Naive thymus-derived CD8-positive, alpha-beta T cell (primary cell): ENCODE data around the gene SLC25A30. TPM values are rescaled to one million over a fixed set of nuclear protein-coding genes. Genes with fewer than 3 reads are reported as not detected.

Experiments
- ATAC-seq, 2 donors: fragments of 150-1000 bp; cut with Tn5 transposase in 1 of 2; sonication (Bioruptor Pico), chemical (Tn5 transposase) in 1 of 2; 1 replicate in 1 of 2; 2 replicates in 1 of 2; pipeline ENCODE4 v1.10.0; 2021; ENCODE audit warnings: mild to moderate bottlenecking in 2 of 2, moderate library complexity in 2 of 2
- POLR2A ChIA-PET: fragments of 350-600 bp; sonication (Branson Sonifier 250); formaldehyde crosslinking; loops from one replicate; lab custom pipeline; 2021; ENCODE audit warnings: antibody characterized with exemption; lab: Charles Lee
- DNase-seq, 10 donors: peaks; one replicate each; pipeline versions ENCODE4 v3.0.0 to v3.0.0-alpha.2; 2020 to 2022
- H3K27ac Mint-ChIP-seq, 10 donors: one replicate each; pipeline ENCODE4 v1.8.0; 2020 to 2022; ENCODE audit warnings: mild to moderate bottlenecking in 10 of 10, mixed read lengths in 10 of 10, moderate library complexity in 4 of 10, inconsistent platforms in 1 of 10
- H3K27me3 Mint-ChIP-seq, 5 donors: one replicate each; pipeline ENCODE4 v1.8.0; 2021 to 2022; ENCODE audit warnings: mixed read lengths in 5 of 5
- H3K36me3 Mint-ChIP-seq, 3 donors: one replicate each; pipeline ENCODE4 v1.8.0; 2020 to 2022; ENCODE audit warnings: mixed read lengths in 3 of 3, mild to moderate bottlenecking in 2 of 3, inconsistent platforms in 1 of 3
- H3K4me1 Mint-ChIP-seq, 4 donors: one replicate each; pipeline ENCODE4 v1.8.0; 2021 to 2022; ENCODE audit warnings: mixed read lengths in 4 of 4
- H3K4me3 Mint-ChIP-seq, 10 donors: one replicate each; pipeline ENCODE4 v1.8.0; 2020 to 2022; ENCODE audit warnings: mild to moderate bottlenecking in 10 of 10, mixed read lengths in 10 of 10, moderate library complexity in 6 of 10, inconsistent platforms in 1 of 10
- H3K9me3 Mint-ChIP-seq, 9 donors: one replicate each; pipeline ENCODE4 v1.8.0; 2020 to 2022; ENCODE audit warnings: mixed read lengths in 9 of 9, mild to moderate bottlenecking in 3 of 9, inconsistent platforms in 1 of 9, moderate library complexity in 1 of 9
- polyA plus RNA-seq, 3 donors: library from polyadenylated mRNA; unstranded; fragments of 300-500 nt; fragmentation: Illumina TruSeq; gene quantifications; one replicate each; pipeline ENCODE4 v1.2.3, GENCODE V29; 2021
- total RNA-seq, 8 experiments: library from RNA in 2 of 8; stranded (reverse) in 2 of 8; gene quantifications; one replicate each; pipeline ENCODE4 v1.2.3 and lab custom pipeline; 2021 to 2026

The SLC25A30 gene
- total and polyA plus RNA-seq, 5 experiments from 2014 or later = 1.2 to 25.8 (median 1.9) TPM

GRCh38 chr13:45372189-45373161, 45.7 kb downstream of the SLC25A30 start:
- peaks cover 0 to 3% (median 0%) of the 10 kb centered on the region in 3 donors for H3K36me3 Mint-ChIP-seq
- no peak for DNase-seq
- peak overlapping the region in 5 of 10 donors; percentile 37 to 71 (median 57) for H3K27ac Mint-ChIP-seq
- H3K4me3 Mint-ChIP-seq = no peak overlapping the region
- H3K9me3 Mint-ChIP-seq = no peaks in the 10 kb centered on the region
- POLR2A ChIA-PET = interaction anchor here (0.6 to 8.4 kb wide), 4 partner anchors 31 to 93 kb away, joined by 4 to 78 read pairs (median 8); partner anchors contain the start of genes SLC25A30 and TPT1
- peaks cover 16 to 41% (median 30%) of the 10 kb centered on the region in 4 donors for H3K4me1 Mint-ChIP-seq
- no peaks in the 10 kb centered on the region for H3K27me3 Mint-ChIP-seq
- no peak for ATAC-seq

- peak; percentile 21 to 68 (median 57) for DNase-seq
- peak overlapping the region in 1 of 10 donors; percentile 33 for H3K4me3 Mint-ChIP-seq
- POLR2A ChIA-PET = interaction anchor here (0.7 to 8.4 kb wide), 6 partner anchors 17 to 111 kb away, joined by 3 to 78 read pairs (median 6); partner anchors contain the start of genes SLC25A30 and TPT1
- peak overlapping the region in 4 of 10 donors; percentile 7 to 46 (median 32) for H3K27ac Mint-ChIP-seq
- ATAC-seq = peak in 1 of 2 donors; percentile 19
- no peaks in the 10 kb centered on the region for H3K9me3 Mint-ChIP-seq
- H3K27me3 Mint-ChIP-seq = no peaks in the 10 kb centered on the region
- H3K36me3 Mint-ChIP-seq = peaks cover 0 to 3% (median 0%) of the 10 kb centered on the region in 3 donors
- H3K4me1 Mint-ChIP-seq = peaks cover 22 to 52% (median 41%) of the 10 kb centered on the region in 4 donors
These were observed 47.2 kb downstream of the SLC25A30 start for GRCh38 chr13:45370922-45371406.

GRCh38 chr13:45369116-45369515, 49.1 kb downstream of the SLC25A30 start:
- Mint-ChIP-seq H3K36me3 (peaks cover 0 to 3% (median 0%) of the 10 kb centered on the region in 3 donors), H3K4me1 (peaks cover 25 to 60% (median 48%) of the 10 kb centered on the region in 4 donors), H3K9me3 (peaks cover 0 to under 1% (median 0%) of the 10 kb centered on the region in 9 donors), H3K27me3 (no peaks in the 10 kb centered on the region), H3K4me3 (peak overlapping the region in 3 of 10 donors; percentile 15 to 45 (median 20)), H3K27ac (peak overlapping the region; percentile 8 to 95 (median 70))
- DNase-seq (no peak), ATAC-seq (no peak)
- POLR2A ChIA-PET = interaction anchor here (0.6 to 8.4 kb wide), 2 partner anchors 28 to 168 kb away, joined by 5 to 78 read pairs; partner anchors contain the start of gene TPT1

- ATAC-seq (no peak), DNase-seq (no peak)
- H3K36me3 Mint-ChIP-seq = peaks cover 0 to 3% (median 0%) of the 10 kb centered on the region in 3 donors
- peak overlapping the region; percentile 60 to 95 (median 93) for H3K27ac Mint-ChIP-seq
- POLR2A ChIA-PET = interaction anchor here (8.4 kb wide), 1 partner anchor 27 kb away, joined by 78 read pairs; the partner anchor contains the start of gene TPT1
- peak overlapping the region in 6 of 10 donors; percentile 20 to 56 (median 35) for H3K4me3 Mint-ChIP-seq
- peaks cover 26 to 63% (median 51%) of the 10 kb centered on the region in 4 donors for H3K4me1 Mint-ChIP-seq
- no peaks in the 10 kb centered on the region for H3K27me3 Mint-ChIP-seq
- H3K9me3 Mint-ChIP-seq = peaks cover 0 to 6% (median 0%) of the 10 kb centered on the region in 9 donors
These were observed 49.6 kb downstream of the SLC25A30 start for GRCh38 chr13:45368571-45368970.

- Mint-ChIP-seq H3K4me3 (peak overlapping the region in 8 of 10 donors; percentile 51 to 81 (median 72)), H3K27ac (peak overlapping the region; percentile 60 to 95 (median 93)), H3K27me3 (no peaks in the 10 kb centered on the region), H3K4me1 (peaks cover 28 to 69% (median 56%) of the 10 kb centered on the region in 4 donors), H3K9me3 (peaks cover 0 to 10% (median 0%) of the 10 kb centered on the region in 9 donors), H3K36me3 (peaks cover 0 to 3% (median 0%) of the 10 kb centered on the region in 3 donors)
- ATAC-seq (no peak), DNase-seq (no peak)
- POLR2A ChIA-PET = interaction anchor here (0.6 to 8.4 kb wide), 7 partner anchors 20 to 97 kb away, joined by 3 to 78 read pairs (median 4); partner anchors contain the start of genes COG3, SLC25A30 and TPT1
These were observed 50.2 kb downstream of the SLC25A30 start for GRCh38 chr13:45368005-45368404.

GRCh38 chr13:45367358-45367757, 50.8 kb downstream of the SLC25A30 start:
- Mint-ChIP-seq H3K4me3 (peak overlapping the region; percentile 32 to 81 (median 71)), H3K4me1 (peaks cover 28 to 75% (median 61%) of the 10 kb centered on the region in 4 donors), H3K9me3 (peaks cover 0 to 10% (median 0%) of the 10 kb centered on the region in 9 donors), H3K27ac (peak overlapping the region; percentile 60 to 95 (median 93)), H3K27me3 (no peaks in the 10 kb centered on the region), H3K36me3 (peaks cover 0 to 3% (median 0%) of the 10 kb centered on the region in 3 donors)
- POLR2A ChIA-PET = interaction anchor here (0.6 to 8.4 kb wide), 10 partner anchors 19 to 98 kb away, joined by 3 to 78 read pairs (median 4); partner anchors contain the start of genes COG3, SLC25A30 and TPT1
- DNase-seq = peak; percentile 63 to 96 (median 86)
- peak; percentile 99 for ATAC-seq

GRCh38 chr13:45365558-45365885, 52.7 kb downstream of the SLC25A30 start:
- POLR2A ChIA-PET = interaction anchor here (1.0 to 8.4 kb wide), 2 partner anchors 24 to 33 kb away, joined by 3 to 78 read pairs; partner anchors contain the start of gene TPT1
- Mint-ChIP-seq H3K36me3 (peaks cover 0 to 15% (median 4%) of the 10 kb centered on the region in 3 donors), H3K27me3 (no peaks in the 10 kb centered on the region), H3K9me3 (peaks cover 0 to 10% (median 0%) of the 10 kb centered on the region in 9 donors), H3K4me3 (peak overlapping the region in 1 of 10 donors; percentile 14), H3K27ac (peak overlapping the region in 8 of 10 donors; percentile 59 to 95 (median 72)), H3K4me1 (peaks cover 25 to 68% (median 61%) of the 10 kb centered on the region in 4 donors)
- ATAC-seq (no peak), DNase-seq (no peak)

- Mint-ChIP-seq H3K9me3 (peaks cover 0 to 10% (median 0%) of the 10 kb centered on the region in 9 donors), H3K36me3 (peaks cover 0 to 20% (median 9%) of the 10 kb centered on the region in 3 donors), H3K4me1 (peaks cover 25 to 69% (median 60%) of the 10 kb centered on the region in 4 donors), H3K27ac (peak overlapping the region in 9 of 10 donors; percentile 53 to 95 (median 84)), H3K4me3 (peak overlapping the region in 2 of 10 donors; percentile 30 to 44), H3K27me3 (no peaks in the 10 kb centered on the region)
- DNase-seq = peak in 1 of 10 donors; percentile 14
- POLR2A ChIA-PET = interaction anchor here (1.0 to 8.4 kb wide), 2 partner anchors 24 to 32 kb away, joined by 3 to 78 read pairs; partner anchors contain the start of gene TPT1
- no peak for ATAC-seq
These were observed 53.2 kb downstream of the SLC25A30 start for GRCh38 chr13:45364876-45365557.

GRCh38 chr13:45362939-45363338, 55.2 kb downstream of the SLC25A30 start:
- H3K27me3 Mint-ChIP-seq = no peaks in the 10 kb centered on the region
- peaks cover 0 to 28% (median 11%) of the 10 kb centered on the region in 3 donors for H3K36me3 Mint-ChIP-seq
- POLR2A ChIA-PET = interaction anchor here (1.1 to 1.2 kb wide), 2 partner anchors 9 to 21 kb away, joined by 3 to 4 read pairs; no protein-coding TSS in a partner anchor
- H3K4me3 Mint-ChIP-seq = no peak overlapping the region
- H3K27ac Mint-ChIP-seq = peak overlapping the region in 7 of 10 donors; percentile 3 to 87 (median 81)
- H3K9me3 Mint-ChIP-seq = peaks cover 0 to 10% (median 0%) of the 10 kb centered on the region in 9 donors
- peaks cover 18 to 52% (median 43%) of the 10 kb centered on the region in 4 donors for H3K4me1 Mint-ChIP-seq
- no peak for DNase-seq
- ATAC-seq = no peak

GRCh38 chr13:45361596-45362206, 56.5 kb downstream of the SLC25A30 start:
- H3K4me3 Mint-ChIP-seq = peak overlapping the region in 1 of 10 donors; percentile 31
- DNase-seq = no peak
- ATAC-seq = no peak
- no peaks in the 10 kb centered on the region for H3K27me3 Mint-ChIP-seq
- peaks cover 0 to 10% (median 0%) of the 10 kb centered on the region in 9 donors for H3K9me3 Mint-ChIP-seq
- peak overlapping the region in 9 of 10 donors; percentile 50 to 88 (median 84) for H3K27ac Mint-ChIP-seq
- H3K36me3 Mint-ChIP-seq = peaks cover 0 to 34% (median 11%) of the 10 kb centered on the region in 3 donors
- H3K4me1 Mint-ChIP-seq = peaks cover 15 to 48% (median 38%) of the 10 kb centered on the region in 4 donors
- POLR2A ChIA-PET = interaction anchor here (0.6 kb wide), 1 partner anchor 32 kb away, joined by 6 read pairs; no protein-coding TSS in a partner anchor
